KOPT-K1 (cell line): Measurements from ENCODE around the gene RCC2.
A peak's percentile ranks its signal among the peaks of the same experiment; 100 is the strongest.

Experiments
- H3K27ac ChIP-seq: fragments of 200-600 bp; sonication (generic); 2 replicates; pipeline ENCODE4 v1.5.1; 2016; ENCODE audit warnings: antibody characterized with exemption, mild to moderate bottlenecking, low read depth, low read length; ENCODE audit not compliant: poor library complexity, severe bottlenecking
- H3K36me3 ChIP-seq: fragments of 200-600 bp; sonication (generic); 2 replicates; pipeline ENCODE4 v1.5.1; 2017; ENCODE audit warnings: antibody characterized with exemption, mild to moderate bottlenecking, low read length, moderate library complexity; ENCODE audit not compliant: insufficient read depth
- H3K9me3 ChIP-seq: fragments of 200-600 bp; sonication (generic); 2 replicates; pipeline ENCODE4 v1.5.1; 2017; ENCODE audit warnings: antibody characterized with exemption, low read length, mild to moderate bottlenecking; ENCODE audit not compliant: insufficient read depth, poor library complexity, severe bottlenecking

Gene RCC2

GRCh38 chr1:17436380-17437174, 2.9 kb downstream of the RCC2 start:
- H3K27ac ChIP-seq = peak overlapping the region; percentile 87
- peaks cover 58% of the 10 kb centered on the region for H3K36me3 ChIP-seq
- H3K9me3 ChIP-seq = no peaks in the 10 kb centered on the region

GRCh38 chr1:17434601-17435000, 4.9 kb downstream of the RCC2 start:
- peaks cover 76% of the 10 kb centered on the region for H3K36me3 ChIP-seq
- no peak overlapping the region for H3K27ac ChIP-seq

GRCh38 chr1:17434016-17434415, 5.5 kb downstream of the RCC2 start:
- peaks cover 82% of the 10 kb centered on the region for H3K36me3 ChIP-seq
- H3K27ac ChIP-seq = no peak overlapping the region
- H3K9me3 ChIP-seq = no peaks in the 10 kb centered on the region

More at GRCh38 chr1:17434601-17435000, 4.9 kb downstream of the RCC2 start:
- no peaks in the 10 kb centered on the region for H3K9me3 ChIP-seq

- Histone ChIP-seq H3K9me3 (no peaks in the 10 kb centered on the region), H3K36me3 (peaks cover 90% of the 10 kb centered on the region), H3K27ac (no peak overlapping the region)
These were observed 6.2 kb downstream of the RCC2 start for GRCh38 chr1:17433261-17433660.

- Histone ChIP-seq H3K9me3 (no peaks in the 10 kb centered on the region), H3K27ac (no peak overlapping the region), H3K36me3 (peaks cover 98% of the 10 kb centered on the region)
These were observed 7.1 kb downstream of the RCC2 start for GRCh38 chr1:17432412-17432811.

- Histone ChIP-seq H3K9me3 (no peaks in the 10 kb centered on the region), H3K27ac (no peak overlapping the region), H3K36me3 (peaks cover 98% of the 10 kb centered on the region)
These were observed 10.3 kb downstream of the RCC2 start for GRCh38 chr1:17429183-17429582.

- H3K9me3 ChIP-seq = no peaks in the 10 kb centered on the region
- H3K27ac ChIP-seq = no peak overlapping the region
- peaks cover 98% of the 10 kb centered on the region for H3K36me3 ChIP-seq
These were observed 11.5 kb downstream of the RCC2 start for GRCh38 chr1:17427696-17428660.

GRCh38 chr1:17425806-17426600, 13.5 kb downstream of the RCC2 start:
- H3K36me3 ChIP-seq = peaks cover 100% of the 10 kb centered on the region
- H3K27ac ChIP-seq = no peak overlapping the region
- H3K9me3 ChIP-seq = no peaks in the 10 kb centered on the region

GRCh38 chr1:17423781-17424245, 15.7 kb downstream of the RCC2 start:
- H3K9me3 ChIP-seq = no peaks in the 10 kb centered on the region
- peaks cover 100% of the 10 kb centered on the region for H3K36me3 ChIP-seq
- H3K27ac ChIP-seq = no peak overlapping the region

- no peak overlapping the region for H3K27ac ChIP-seq
- H3K36me3 ChIP-seq = peaks cover 100% of the 10 kb centered on the region
- no peaks in the 10 kb centered on the region for H3K9me3 ChIP-seq
These were observed 17.0 kb downstream of the RCC2 start for GRCh38 chr1:17422461-17422860.

- peaks cover 100% of the 10 kb centered on the region for H3K36me3 ChIP-seq
These were observed 19.0 kb downstream of the RCC2 start for GRCh38 chr1:17420391-17420918.

GRCh38 chr1:17419626-17420328, 19.7 kb downstream of the RCC2 start:
- Histone ChIP-seq H3K27ac (no peak overlapping the region), H3K36me3 (peaks cover 100% of the 10 kb centered on the region), H3K9me3 (no peaks in the 10 kb centered on the region)

More at GRCh38 chr1:17420391-17420918, 19.0 kb downstream of the RCC2 start:
- H3K9me3 ChIP-seq = no peaks in the 10 kb centered on the region
- H3K27ac ChIP-seq = no peak overlapping the region

- H3K36me3 ChIP-seq = peaks cover 100% of the 10 kb centered on the region
- H3K27ac ChIP-seq = no peak overlapping the region
- H3K9me3 ChIP-seq = no peaks in the 10 kb centered on the region
These were observed 23.1 kb downstream of the RCC2 start for GRCh38 chr1:17416389-17416788.

GRCh38 chr1:17414022-17414421, 25.5 kb downstream of the RCC2 start:
- H3K9me3 ChIP-seq = no peaks in the 10 kb centered on the region
- H3K27ac ChIP-seq = no peak overlapping the region
- peaks cover 100% of the 10 kb centered on the region for H3K36me3 ChIP-seq
